HepG2 (cell line): Measurements from ENCODE around the gene CASZ1. TPM values are rescaled to one million over a fixed set of nuclear protein-coding genes. Genes with fewer than 3 reads are reported as not detected.

Source experiments
- DMAP1 ChIP-seq: IDR thresholded peaks from 2 replicates; pipeline ENCODE4 v1.6.1; 2016
- MEF2D ChIP-seq: sonication (generic); formaldehyde crosslinking; IDR thresholded peaks from 2 replicates; pipeline ENCODE4 v1.5.1; 2020; ENCODE audit warnings: mild to moderate bottlenecking, missing genetic modification reagents
- NFYB ChIP-seq: sonication (generic); formaldehyde crosslinking; IDR thresholded peaks from 2 replicates; pipeline ENCODE4 v1.4.0; 2020; ENCODE audit warnings: missing genetic modification reagents
- NR2C2 ChIP-seq: sonication (generic); formaldehyde crosslinking; IDR thresholded peaks from 2 replicates; pipeline ENCODE4 v1.4.0; 2020; ENCODE audit warnings: missing genetic modification reagents, mild to moderate bottlenecking, moderate library complexity, borderline replicate concordance
- RBFOX2 ChIP-seq: fragments of 200-400 bp; formaldehyde crosslinking; IDR thresholded peaks from 2 replicates; pipeline ENCODE4 v1.6.1; 2017; ENCODE audit warnings: low read depth, mild to moderate bottlenecking, low read length
- SAP130 ChIP-seq: IDR thresholded peaks from 2 replicates; pipeline ENCODE4 v1.6.1; 2016; ENCODE audit warnings: low read depth
- SATB2 ChIP-seq: sonication (generic); formaldehyde crosslinking; IDR thresholded peaks from 2 replicates; pipeline ENCODE4 v1.5.0; 2020; ENCODE audit warnings: missing genetic modification reagents
- SP2 ChIP-seq: sonication (generic); formaldehyde crosslinking; IDR thresholded peaks from 2 replicates; pipeline ENCODE4 v1.5.1; 2020; ENCODE audit warnings: mild to moderate bottlenecking, missing genetic modification reagents
- TBL1XR1 ChIP-seq: fragments of 150-350 bp; IDR thresholded peaks from 2 replicates; pipeline ENCODE4 v1.6.1; 2014; ENCODE audit warnings: borderline replicate concordance, low read length; ENCODE audit not compliant: partially characterized antibody
- ZNF136 ChIP-seq: sonication (generic); formaldehyde crosslinking; IDR thresholded peaks from 2 replicates; pipeline ENCODE4 v1.8.1; 2022; ENCODE audit warnings: low read depth, mild to moderate bottlenecking, moderate library complexity, missing genetic modification reagents
- ZNF225 ChIP-seq: sonication (generic); formaldehyde crosslinking; IDR thresholded peaks from 2 replicates; pipeline ENCODE4 v1.4.0; 2020; ENCODE audit warnings: mild to moderate bottlenecking, missing genetic modification reagents
- ZNF44 ChIP-seq: sonication (generic); formaldehyde crosslinking; IDR thresholded peaks from 2 replicates; pipeline ENCODE4 v1.5.1; 2020; ENCODE audit warnings: mild to moderate bottlenecking, missing genetic modification reagents
- ZNF724P ChIP-seq: sonication (generic); formaldehyde crosslinking; IDR thresholded peaks from 2 replicates; pipeline ENCODE4 v1.8.0; 2022; ENCODE audit warnings: missing genetic modification reagents, borderline replicate concordance
- ZNF776 ChIP-seq: sonication (generic); formaldehyde crosslinking; IDR thresholded peaks from 2 replicates; pipeline ENCODE4 v1.4.0; 2020; ENCODE audit warnings: mild to moderate bottlenecking, missing genetic modification reagents
- polyA plus RNA-seq, 8 experiments: library from polyadenylated mRNA; depleted of rRNA in 3 of 8; stranded (reverse) in 7 of 8; unstranded in 1 of 8; fragments of >200 nt; fragmentation: Illumina TruSeq in 4 of 8; extraction: Trizol in 4 of 8; gene quantifications; 2 replicates each; pipeline versions ENCODE4 v1.2.1 to v1.2.3, GENCODE V29; 2011 to 2016; ENCODE audit warnings: low read depth in 4 of 8, missing spikeins in 1 of 8, mixed read lengths in 1 of 8; ENCODE audit not compliant: insufficient read depth in 1 of 8
- total RNA-seq, 5 experiments: library from RNA; depleted of rRNA; stranded (reverse); fragments of >200 nt; fragmentation: Illumina TruSeq; extraction: Trizol; gene quantifications; 2 replicates each; pipeline ENCODE4 v1.2.3, GENCODE V29; 2016; ENCODE audit warnings: low read depth in 1 of 5
- TF ChIP-seq, protein P1 (sequence below): sonication (generic); formaldehyde crosslinking; IDR thresholded peaks from 2 replicates; pipeline ENCODE4 v1.5.1; 2020; ENCODE audit warnings: missing genetic modification reagents, mild to moderate bottlenecking, borderline replicate concordance
- TF ChIP-seq, protein P2 (sequence below): sonication (generic); formaldehyde crosslinking; IDR thresholded peaks from 2 replicates; pipeline ENCODE4 v1.5.1; 2020; ENCODE audit warnings: mild to moderate bottlenecking, missing genetic modification reagents, moderate library complexity
- TF ChIP-seq, protein P3 (sequence below): IDR thresholded peaks from 2 replicates; pipeline ENCODE4 v1.6.1; 2016; ENCODE audit warnings: low read depth, control low read depth
- TF ChIP-seq, protein P4 (sequence below): sonication (generic); formaldehyde crosslinking; IDR thresholded peaks from 2 replicates; pipeline ENCODE4 v1.5.0; 2020; ENCODE audit warnings: missing genetic modification reagents
- TF ChIP-seq, protein P5 (sequence below): sonication (generic); formaldehyde crosslinking; IDR thresholded peaks from 2 replicates; pipeline ENCODE4 v1.5.1; 2020; ENCODE audit warnings: mild to moderate bottlenecking, missing genetic modification reagents, moderate library complexity

The CASZ1 gene
- total and polyA plus RNA-seq, 2 of the 13 experiments (the other 11 are each of a cell fraction or from before 2014, with no cell fraction given), result 1.9 to 3.7 TPM

DNA sequence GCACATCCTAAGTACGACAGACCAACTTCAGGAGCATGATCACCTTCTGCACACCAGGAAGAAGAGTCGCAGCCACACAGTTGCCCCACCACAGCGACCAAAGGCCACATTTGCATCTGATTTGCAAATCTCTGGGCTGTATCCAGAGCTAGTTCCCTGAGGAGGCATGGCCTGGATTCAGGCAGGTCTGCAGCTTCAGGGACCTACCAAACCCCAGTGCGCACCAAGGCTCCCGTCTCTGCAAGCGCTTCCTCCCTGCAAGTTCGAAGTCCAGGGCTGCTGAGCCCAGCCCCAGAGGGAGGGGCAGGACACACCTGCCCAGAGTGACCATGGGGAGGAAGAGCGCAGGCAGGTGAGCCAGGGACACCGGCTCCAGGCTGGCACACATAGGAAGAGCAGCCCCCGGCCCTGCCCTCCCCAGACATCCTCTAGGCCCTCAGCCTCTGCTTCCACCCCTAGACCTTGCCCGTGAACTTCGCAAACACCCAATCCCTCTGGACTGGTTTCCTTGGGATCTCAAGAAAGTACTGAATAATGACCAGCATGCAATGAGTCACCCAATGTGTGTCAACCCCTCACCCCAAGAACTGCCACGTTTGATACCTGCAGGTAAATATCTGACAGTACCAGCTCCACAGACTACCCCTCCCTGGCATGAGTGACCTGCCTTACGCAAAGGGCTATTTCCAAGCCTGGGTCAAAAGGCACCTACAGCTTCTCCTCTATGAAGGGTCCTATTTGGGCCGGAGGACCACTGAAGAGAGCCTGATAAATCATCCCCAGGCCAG lies 36.8 kb downstream of the CASZ1 start (continued):
- TF ChIP-seq NR2C2 (CRISPR knock-in tag) (no peak), ZNF225 (CRISPR knock-in tag) (no peak), SP2 (CRISPR knock-in tag) (no peak), SAP130 (CRISPR knock-in tag) (peak; percentile 24; the same call in 1 of the 2 replicates), DMAP1 (CRISPR knock-in tag) (no peak), SATB2 (CRISPR knock-in tag) (no peak), ZNF44 (CRISPR knock-in tag) (no peak), NFYB (CRISPR knock-in tag) (no peak), MEF2D (CRISPR knock-in tag) (no peak), TBL1XR1 (no peak), ZNF776 (CRISPR knock-in tag) (no peak), ZNF724P (no peak), RBFOX2 (no peak), ZNF136 (CRISPR knock-in tag) (no peak)
- TF ChIP-seq, protein P1, sequence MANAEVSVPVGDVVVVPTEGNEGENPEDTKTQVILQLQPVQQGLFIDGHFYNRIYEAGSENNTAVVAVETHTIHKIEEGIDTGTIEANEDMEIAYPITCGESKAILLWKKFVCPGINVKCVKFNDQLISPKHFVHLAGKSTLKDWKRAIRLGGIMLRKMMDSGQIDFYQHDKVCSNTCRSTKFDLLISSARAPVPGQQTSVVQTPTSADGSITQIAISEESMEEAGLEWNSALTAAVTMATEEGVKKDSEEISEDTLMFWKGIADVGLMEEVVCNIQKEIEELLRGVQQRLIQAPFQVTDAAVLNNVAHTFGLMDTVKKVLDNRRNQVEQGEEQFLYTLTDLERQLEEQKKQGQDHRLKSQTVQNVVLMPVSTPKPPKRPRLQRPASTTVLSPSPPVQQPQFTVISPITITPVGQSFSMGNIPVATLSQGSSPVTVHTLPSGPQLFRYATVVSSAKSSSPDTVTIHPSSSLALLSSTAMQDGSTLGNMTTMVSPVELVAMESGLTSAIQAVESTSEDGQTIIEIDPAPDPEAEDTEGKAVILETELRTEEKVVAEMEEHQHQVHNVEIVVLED, result no peak
- TF ChIP-seq, protein P2, sequence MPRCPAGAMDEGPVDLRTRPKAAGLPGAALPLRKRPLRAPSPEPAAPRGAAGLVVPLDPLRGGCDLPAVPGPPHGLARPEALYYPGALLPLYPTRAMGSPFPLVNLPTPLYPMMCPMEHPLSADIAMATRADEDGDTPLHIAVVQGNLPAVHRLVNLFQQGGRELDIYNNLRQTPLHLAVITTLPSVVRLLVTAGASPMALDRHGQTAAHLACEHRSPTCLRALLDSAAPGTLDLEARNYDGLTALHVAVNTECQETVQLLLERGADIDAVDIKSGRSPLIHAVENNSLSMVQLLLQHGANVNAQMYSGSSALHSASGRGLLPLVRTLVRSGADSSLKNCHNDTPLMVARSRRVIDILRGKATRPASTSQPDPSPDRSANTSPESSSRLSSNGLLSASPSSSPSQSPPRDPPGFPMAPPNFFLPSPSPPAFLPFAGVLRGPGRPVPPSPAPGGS (CRISPR knock-in tag), result no peak
- TF ChIP-seq, protein P3, sequence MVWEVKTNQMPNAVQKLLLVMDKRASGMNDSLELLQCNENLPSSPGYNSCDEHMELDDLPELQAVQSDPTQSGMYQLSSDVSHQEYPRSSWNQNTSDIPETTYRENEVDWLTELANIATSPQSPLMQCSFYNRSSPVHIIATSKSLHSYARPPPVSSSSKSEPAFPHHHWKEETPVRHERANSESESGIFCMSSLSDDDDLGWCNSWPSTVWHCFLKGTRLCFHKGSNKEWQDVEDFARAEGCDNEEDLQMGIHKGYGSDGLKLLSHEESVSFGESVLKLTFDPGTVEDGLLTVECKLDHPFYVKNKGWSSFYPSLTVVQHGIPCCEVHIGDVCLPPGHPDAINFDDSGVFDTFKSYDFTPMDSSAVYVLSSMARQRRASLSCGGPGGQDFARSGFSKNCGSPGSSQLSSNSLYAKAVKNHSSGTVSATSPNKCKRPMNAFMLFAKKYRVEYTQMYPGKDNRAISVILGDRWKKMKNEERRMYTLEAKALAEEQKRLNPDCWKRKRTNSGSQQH (CRISPR knock-in tag), result no peak
- TF ChIP-seq, protein P4, sequence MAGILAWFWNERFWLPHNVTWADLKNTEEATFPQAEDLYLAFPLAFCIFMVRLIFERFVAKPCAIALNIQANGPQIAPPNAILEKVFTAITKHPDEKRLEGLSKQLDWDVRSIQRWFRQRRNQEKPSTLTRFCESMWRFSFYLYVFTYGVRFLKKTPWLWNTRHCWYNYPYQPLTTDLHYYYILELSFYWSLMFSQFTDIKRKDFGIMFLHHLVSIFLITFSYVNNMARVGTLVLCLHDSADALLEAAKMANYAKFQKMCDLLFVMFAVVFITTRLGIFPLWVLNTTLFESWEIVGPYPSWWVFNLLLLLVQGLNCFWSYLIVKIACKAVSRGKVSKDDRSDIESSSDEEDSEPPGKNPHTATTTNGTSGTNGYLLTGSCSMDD, result no peak
- TF ChIP-seq, protein P5, sequence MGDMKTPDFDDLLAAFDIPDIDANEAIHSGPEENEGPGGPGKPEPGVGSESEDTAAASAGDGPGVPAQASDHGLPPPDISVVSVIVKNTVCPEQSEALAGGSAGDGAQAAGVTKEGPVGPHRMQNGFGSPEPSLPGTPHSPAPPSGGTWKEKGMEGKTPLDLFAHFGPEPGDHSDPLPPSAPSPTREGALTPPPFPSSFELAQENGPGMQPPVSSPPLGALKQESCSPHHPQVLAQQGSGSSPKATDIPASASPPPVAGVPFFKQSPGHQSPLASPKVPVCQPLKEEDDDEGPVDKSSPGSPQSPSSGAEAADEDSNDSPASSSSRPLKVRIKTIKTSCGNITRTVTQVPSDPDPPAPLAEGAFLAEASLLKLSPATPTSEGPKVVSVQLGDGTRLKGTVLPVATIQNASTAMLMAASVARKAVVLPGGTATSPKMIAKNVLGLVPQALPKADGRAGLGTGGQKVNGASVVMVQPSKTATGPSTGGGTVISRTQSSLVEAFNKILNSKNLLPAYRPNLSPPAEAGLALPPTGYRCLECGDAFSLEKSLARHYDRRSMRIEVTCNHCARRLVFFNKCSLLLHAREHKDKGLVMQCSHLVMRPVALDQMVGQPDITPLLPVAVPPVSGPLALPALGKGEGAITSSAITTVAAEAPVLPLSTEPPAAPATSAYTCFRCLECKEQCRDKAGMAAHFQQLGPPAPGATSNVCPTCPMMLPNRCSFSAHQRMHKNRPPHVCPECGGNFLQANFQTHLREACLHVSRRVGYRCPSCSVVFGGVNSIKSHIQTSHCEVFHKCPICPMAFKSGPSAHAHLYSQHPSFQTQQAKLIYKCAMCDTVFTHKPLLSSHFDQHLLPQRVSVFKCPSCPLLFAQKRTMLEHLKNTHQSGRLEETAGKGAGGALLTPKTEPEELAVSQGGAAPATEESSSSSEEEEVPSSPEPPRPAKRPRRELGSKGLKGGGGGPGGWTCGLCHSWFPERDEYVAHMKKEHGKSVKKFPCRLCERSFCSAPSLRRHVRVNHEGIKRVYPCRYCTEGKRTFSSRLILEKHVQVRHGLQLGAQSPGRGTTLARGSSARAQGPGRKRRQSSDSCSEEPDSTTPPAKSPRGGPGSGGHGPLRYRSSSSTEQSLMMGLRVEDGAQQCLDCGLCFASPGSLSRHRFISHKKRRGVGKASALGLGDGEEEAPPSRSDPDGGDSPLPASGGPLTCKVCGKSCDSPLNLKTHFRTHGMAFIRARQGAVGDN (CRISPR knock-in tag), result peak; percentile 42
